G401 (cell line): ENCODE measurements around the gene ZNF281. TPM values are rescaled to one million over a fixed set of nuclear protein-coding genes. Genes with fewer than 3 reads are reported as not detected.

Experiments
- DNase-seq: peaks from one replicate; pipeline ENCODE4 v3.0.0-alpha.2; 2015; ENCODE audit warnings: low spot score
- in situ Hi-C: cut with HindIII; loops from 2 replicates; pipeline ENCODE4 v1.10.0; 2016; ENCODE audit warnings: low sequenced_read_pairs, mixed read lengths
- total RNA-seq: library from RNA; depleted of rRNA; stranded (reverse); fragments of >200 nt; shearing (Covaris generic); gene quantifications from 2 replicates; pipeline ENCODE4 v1.2.3, GENCODE V29; 2014

Gene ZNF281
- total RNA-seq, 1 experiment from 2014 or later, result 20.5 TPM

- no peak for DNase-seq
- in situ Hi-C loops, result no loop called here
These were observed 10.0 kb downstream of the ZNF281 start for GRCh38 chr1:200399860-200400259.

- no peak for DNase-seq
- in situ Hi-C loops, result no loop called here
These were observed 11.5 kb downstream of the ZNF281 start for GRCh38 chr1:200398373-200398772.

GRCh38 chr1:200392625-200393185, 17.1 kb downstream of the ZNF281 start:
- in situ Hi-C loops, result no loop called here
- no peak for DNase-seq

- in situ Hi-C loops, result no loop called here
- no peak for DNase-seq
These were observed 18.1 kb downstream of the ZNF281 start for GRCh38 chr1:200391747-200392146.

GRCh38 chr1:200388791-200389190, 21.0 kb downstream of the ZNF281 start:
- DNase-seq, result no peak

GRCh38 chr1:200386416-200386815, 23.4 kb downstream of the ZNF281 start:
- DNase-seq, result no peak
- in situ Hi-C loops, result no loop called here

More at GRCh38 chr1:200388791-200389190, 21.0 kb downstream of the ZNF281 start:
- in situ Hi-C loops, result no loop called here

GRCh38 chr1:200384818-200385390, 24.9 kb downstream of the ZNF281 start:
- in situ Hi-C loops, result no loop called here
- no peak for DNase-seq

- in situ Hi-C loops, result no loop called here
- no peak for DNase-seq
These were observed 28.4 kb downstream of the ZNF281 start for GRCh38 chr1:200381256-200381984.

- in situ Hi-C loops, result no loop called here
These were observed 29.2 kb downstream of the ZNF281 start for GRCh38 chr1:200380589-200381021.

GRCh38 chr1:200379940-200380588, 29.8 kb downstream of the ZNF281 start:
- DNase-seq, result no peak
- in situ Hi-C loops, result no loop called here

More at GRCh38 chr1:200380589-200381021, 29.2 kb downstream of the ZNF281 start:
- no peak for DNase-seq

GRCh38 chr1:200379432-200379757, 30.4 kb downstream of the ZNF281 start:
- in situ Hi-C loops, result no loop called here
- no peak for DNase-seq

- in situ Hi-C loops, result no loop called here
- no peak for DNase-seq
These were observed 31.7 kb downstream of the ZNF281 start for GRCh38 chr1:200378096-200378495.

- in situ Hi-C loops, result no loop called here
- no peak for DNase-seq
These were observed 33.3 kb downstream of the ZNF281 start for GRCh38 chr1:200376528-200376927.

- in situ Hi-C loops, result no loop called here
- DNase-seq, result no peak
These were observed 35.1 kb downstream of the ZNF281 start for GRCh38 chr1:200374569-200375295.

GRCh38 chr1:200373811-200374231, 36.0 kb downstream of the ZNF281 start:
- DNase-seq, result no peak
- in situ Hi-C loops, result no loop called here

GRCh38 chr1:200372885-200373181, 37.0 kb downstream of the ZNF281 start:
- in situ Hi-C loops, result no loop called here

GRCh38 chr1:200372095-200372884, 37.5 kb downstream of the ZNF281 start:
- in situ Hi-C loops, result no loop called here
- DNase-seq, result no peak

More at GRCh38 chr1:200372885-200373181, 37.0 kb downstream of the ZNF281 start:
- no peak for DNase-seq

GRCh38 chr1:200369706-200370105, 40.1 kb downstream of the ZNF281 start:
- no peak for DNase-seq
- in situ Hi-C loops, result no loop called here

- in situ Hi-C loops, result no loop called here
- no peak for DNase-seq
These were observed 40.7 kb downstream of the ZNF281 start for GRCh38 chr1:200369131-200369530.
